ENCODE results near the gene ARID4B.

DNA sequence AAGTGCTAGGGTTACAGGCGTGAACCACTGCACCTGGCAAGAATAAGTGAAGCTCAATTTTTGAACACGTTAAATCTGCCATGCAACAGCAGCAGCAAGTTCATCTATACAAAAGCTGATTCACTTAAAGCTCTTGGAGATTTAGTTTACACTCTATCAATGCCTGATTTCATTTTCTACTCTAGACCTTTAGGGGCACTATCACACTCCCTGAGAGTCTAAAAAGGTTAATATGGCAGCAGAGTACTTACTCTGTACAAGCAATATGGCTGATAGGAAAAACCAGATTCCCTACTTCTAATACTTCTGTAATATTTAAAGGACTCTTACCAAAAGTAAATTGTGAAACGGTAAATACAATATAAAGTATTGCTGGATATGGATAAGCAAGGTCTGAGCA is 171.7 kb downstream of the ARID4B start:
- TF ChIP-seq POLR2AphosphoS5 (IDR thresholded peaks at IDR 0.05; ENCODE audit: low read depth), result no peak
- TF ChIP-seq CTCF (IDR thresholded peaks at IDR 0.05; ENCODE audit: insufficient read depth, low read length), result no peak
- TF ChIP-seq GABPA (IDR thresholded peaks at IDR 0.05; ENCODE audit: low read depth), result no peak
- TF ChIP-seq, protein P1, sequence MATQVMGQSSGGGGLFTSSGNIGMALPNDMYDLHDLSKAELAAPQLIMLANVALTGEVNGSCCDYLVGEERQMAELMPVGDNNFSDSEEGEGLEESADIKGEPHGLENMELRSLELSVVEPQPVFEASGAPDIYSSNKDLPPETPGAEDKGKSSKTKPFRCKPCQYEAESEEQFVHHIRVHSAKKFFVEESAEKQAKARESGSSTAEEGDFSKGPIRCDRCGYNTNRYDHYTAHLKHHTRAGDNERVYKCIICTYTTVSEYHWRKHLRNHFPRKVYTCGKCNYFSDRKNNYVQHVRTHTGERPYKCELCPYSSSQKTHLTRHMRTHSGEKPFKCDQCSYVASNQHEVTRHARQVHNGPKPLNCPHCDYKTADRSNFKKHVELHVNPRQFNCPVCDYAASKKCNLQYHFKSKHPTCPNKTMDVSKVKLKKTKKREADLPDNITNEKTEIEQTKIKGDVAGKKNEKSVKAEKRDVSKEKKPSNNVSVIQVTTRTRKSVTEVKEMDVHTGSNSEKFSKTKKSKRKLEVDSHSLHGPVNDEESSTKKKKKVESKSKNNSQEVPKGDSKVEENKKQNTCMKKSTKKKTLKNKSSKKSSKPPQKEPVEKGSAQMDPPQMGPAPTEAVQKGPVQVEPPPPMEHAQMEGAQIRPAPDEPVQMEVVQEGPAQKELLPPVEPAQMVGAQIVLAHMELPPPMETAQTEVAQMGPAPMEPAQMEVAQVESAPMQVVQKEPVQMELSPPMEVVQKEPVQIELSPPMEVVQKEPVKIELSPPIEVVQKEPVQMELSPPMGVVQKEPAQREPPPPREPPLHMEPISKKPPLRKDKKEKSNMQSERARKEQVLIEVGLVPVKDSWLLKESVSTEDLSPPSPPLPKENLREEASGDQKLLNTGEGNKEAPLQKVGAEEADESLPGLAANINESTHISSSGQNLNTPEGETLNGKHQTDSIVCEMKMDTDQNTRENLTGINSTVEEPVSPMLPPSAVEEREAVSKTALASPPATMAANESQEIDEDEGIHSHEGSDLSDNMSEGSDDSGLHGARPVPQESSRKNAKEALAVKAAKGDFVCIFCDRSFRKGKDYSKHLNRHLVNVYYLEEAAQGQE (IDR thresholded peaks at IDR 0.05; ENCODE audit: insufficient replicate concordance, low read depth), result no peak
